ENCODE measurements around the gene CDYL. TPM values are rescaled to one million over a fixed set of nuclear protein-coding genes. Genes with fewer than 3 reads are reported as not detected.

Gene CDYL
- total RNA-seq, 6 experiments from 2014 or later, result 28.4 to 34.8 (median 33.8) TPM

DNA sequence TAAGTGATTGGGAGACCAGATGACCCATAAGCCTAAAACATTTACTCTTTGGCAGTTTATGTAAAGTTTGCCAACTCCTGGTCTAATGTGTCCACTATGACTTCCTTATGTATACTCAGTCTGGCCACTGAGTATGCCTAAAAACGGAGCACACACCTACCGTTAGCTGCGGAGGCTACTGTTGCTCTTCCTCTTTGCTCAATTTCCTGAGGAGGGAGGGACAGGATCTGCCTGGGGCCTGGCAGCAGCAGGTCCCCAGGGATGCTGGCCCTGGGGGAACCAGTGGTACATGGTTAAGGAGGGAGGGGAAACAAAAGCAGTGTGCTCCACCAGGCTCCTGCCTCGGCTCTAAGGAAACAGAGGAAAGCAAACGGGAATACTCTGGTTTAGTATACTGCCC is 113.5 kb downstream of the CDYL start:
- DNase-seq, result no peak
- Mint-ChIP-seq H3K9me3 (no peaks in the 10 kb centered on the region), H3K36me3 (ENCODE audit: low read depth) (peaks cover 20% of the 10 kb centered on the region), H3K4me3 (no peak overlapping the region), H3K27ac (no peak overlapping the region), H3K27me3 (ENCODE audit: insufficient read depth) (no peaks in the 10 kb centered on the region), H3K4me1 (ENCODE audit: low read depth) (no peaks in the 10 kb centered on the region)
- TF ChIP-seq, protein P1, sequence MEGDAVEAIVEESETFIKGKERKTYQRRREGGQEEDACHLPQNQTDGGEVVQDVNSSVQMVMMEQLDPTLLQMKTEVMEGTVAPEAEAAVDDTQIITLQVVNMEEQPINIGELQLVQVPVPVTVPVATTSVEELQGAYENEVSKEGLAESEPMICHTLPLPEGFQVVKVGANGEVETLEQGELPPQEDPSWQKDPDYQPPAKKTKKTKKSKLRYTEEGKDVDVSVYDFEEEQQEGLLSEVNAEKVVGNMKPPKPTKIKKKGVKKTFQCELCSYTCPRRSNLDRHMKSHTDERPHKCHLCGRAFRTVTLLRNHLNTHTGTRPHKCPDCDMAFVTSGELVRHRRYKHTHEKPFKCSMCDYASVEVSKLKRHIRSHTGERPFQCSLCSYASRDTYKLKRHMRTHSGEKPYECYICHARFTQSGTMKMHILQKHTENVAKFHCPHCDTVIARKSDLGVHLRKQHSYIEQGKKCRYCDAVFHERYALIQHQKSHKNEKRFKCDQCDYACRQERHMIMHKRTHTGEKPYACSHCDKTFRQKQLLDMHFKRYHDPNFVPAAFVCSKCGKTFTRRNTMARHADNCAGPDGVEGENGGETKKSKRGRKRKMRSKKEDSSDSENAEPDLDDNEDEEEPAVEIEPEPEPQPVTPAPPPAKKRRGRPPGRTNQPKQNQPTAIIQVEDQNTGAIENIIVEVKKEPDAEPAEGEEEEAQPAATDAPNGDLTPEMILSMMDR (IDR thresholded peaks at IDR 0.05), result no peak

DNA sequence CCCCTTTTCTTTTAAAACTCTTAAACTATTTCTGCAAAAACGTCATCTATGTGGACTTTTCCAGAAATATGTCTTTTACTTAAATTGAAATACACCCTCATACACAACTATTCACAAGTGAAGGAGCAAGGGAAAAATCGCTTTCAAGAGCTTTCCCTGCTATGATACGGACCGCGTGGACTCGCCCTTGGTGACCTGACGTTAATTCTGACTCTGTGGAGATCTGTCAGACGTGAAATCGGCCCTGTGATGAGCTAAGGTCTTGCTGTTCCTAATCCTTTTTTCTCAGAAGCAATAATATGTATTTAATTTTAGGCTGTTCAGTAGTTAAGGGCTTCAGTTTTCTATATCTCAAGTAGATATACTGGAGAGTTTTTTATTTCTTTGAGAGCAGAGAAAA is 114.0 kb downstream of the CDYL start:
- H3K27me3 Mint-ChIP-seq (ENCODE audit: insufficient read depth), result no peaks in the 10 kb centered on the region
- no peaks in the 10 kb centered on the region for H3K4me1 Mint-ChIP-seq (ENCODE audit: low read depth)
- no peak overlapping the region for H3K4me3 Mint-ChIP-seq
- no peaks in the 10 kb centered on the region for H3K9me3 Mint-ChIP-seq
- no peak for DNase-seq
- H3K36me3 Mint-ChIP-seq (ENCODE audit: low read depth), result peaks cover 20% of the 10 kb centered on the region
- TF ChIP-seq, protein P1 (IDR thresholded peaks at IDR 0.05), result no peak
- H3K27ac Mint-ChIP-seq, result no peak overlapping the region

DNA sequence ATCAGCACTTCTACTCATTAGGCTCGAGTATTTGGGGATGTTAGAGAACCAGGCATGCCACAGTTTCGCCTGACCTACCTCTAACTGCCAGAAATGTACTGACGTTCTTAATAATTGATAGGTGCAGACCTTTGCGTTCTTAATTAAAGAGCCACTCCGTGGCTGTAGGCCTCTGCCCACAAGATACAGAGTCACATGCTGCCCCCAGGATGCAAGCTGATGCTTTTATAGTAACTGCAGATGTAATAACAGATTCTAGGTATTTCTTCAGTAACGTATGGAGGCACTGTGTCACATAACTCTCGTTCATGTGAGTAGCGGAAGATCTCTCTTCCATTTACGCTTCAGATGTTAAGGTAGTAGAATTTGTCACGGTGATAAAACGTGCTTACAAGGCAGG is 114.4 kb downstream of the CDYL start:
- H3K4me1 Mint-ChIP-seq (ENCODE audit: low read depth), result no peaks in the 10 kb centered on the region
- no peak for DNase-seq
- TF ChIP-seq, protein P1 (IDR thresholded peaks at IDR 0.05), result no peak

DNA sequence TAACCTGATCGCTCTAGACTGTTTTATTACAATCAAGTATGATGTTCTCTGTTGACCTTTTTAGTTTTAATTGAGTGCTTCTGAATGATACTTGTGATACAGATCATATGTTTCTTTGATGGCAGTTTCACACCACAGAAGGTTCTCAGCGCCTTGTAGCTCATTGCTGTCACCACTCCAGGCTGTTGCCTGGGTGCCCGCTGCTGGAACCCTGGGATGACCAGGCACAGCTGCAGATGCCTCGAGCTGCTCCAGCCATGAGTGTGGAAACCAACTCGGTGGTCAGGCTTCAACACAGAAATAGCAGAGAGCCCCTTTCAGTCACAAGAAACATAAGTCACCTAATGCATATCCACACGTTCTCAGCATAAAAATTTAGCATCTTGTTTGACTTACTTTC is 114.9 kb downstream of the CDYL start:
- H3K9me3 Mint-ChIP-seq, result no peaks in the 10 kb centered on the region
- no peak overlapping the region for H3K4me3 Mint-ChIP-seq
- H3K27me3 Mint-ChIP-seq (ENCODE audit: insufficient read depth), result no peaks in the 10 kb centered on the region; the same call in 1 of the 2 replicates
- no peaks in the 10 kb centered on the region for H3K4me1 Mint-ChIP-seq (ENCODE audit: low read depth)
- no peak overlapping the region for H3K27ac Mint-ChIP-seq
- TF ChIP-seq, protein P1 (IDR thresholded peaks at IDR 0.05), result no peak
- no peak for DNase-seq
- peaks cover 21% of the 10 kb centered on the region for H3K36me3 Mint-ChIP-seq (ENCODE audit: low read depth)

More for the DNA sequence above, 114.4 kb downstream of the CDYL start:
- no peaks in the 10 kb centered on the region for H3K27me3 Mint-ChIP-seq (ENCODE audit: insufficient read depth)
- H3K27ac Mint-ChIP-seq, result no peak overlapping the region
- no peak overlapping the region for H3K4me3 Mint-ChIP-seq
- H3K36me3 Mint-ChIP-seq (ENCODE audit: low read depth), result peaks cover 19% of the 10 kb centered on the region
- no peaks in the 10 kb centered on the region for H3K9me3 Mint-ChIP-seq

DNA sequence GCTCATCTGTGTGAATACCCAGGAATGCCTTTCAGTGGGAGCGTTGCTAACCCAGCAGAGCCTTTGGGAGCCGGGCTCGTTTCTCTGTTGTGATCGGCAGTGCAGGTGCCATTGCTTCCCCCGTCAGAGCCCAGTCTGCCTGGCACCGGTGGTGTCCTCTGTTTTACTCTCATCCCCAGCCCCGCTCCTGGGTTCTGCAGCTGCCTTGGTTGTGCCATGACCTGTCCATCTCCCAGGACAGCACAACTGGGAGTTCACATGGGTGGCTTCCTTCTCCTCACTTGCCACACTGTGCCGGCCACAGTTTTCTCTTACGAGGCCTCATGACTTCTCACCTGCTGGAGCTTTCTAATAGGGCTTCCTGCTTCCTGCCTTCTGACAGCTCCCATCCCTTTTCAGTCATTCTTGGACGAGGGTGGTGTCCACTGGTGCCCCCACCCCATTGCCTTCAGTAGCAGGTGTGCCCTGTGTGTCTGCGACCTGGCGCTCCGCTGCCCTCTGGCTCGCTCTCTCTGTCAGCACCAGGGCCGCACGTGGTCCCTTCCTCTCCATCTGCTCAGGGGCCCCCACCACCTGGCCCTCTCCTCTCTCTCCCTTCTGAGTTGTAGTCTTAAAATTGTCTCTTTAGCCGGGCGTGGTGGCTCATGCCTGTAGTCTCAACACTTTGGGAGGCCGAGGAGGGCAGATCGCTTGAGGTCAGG is 116.7 kb downstream of the CDYL start:
- Mint-ChIP-seq H3K27me3 (ENCODE audit: insufficient read depth) (no peaks in the 10 kb centered on the region; the same call in 1 of the 2 replicates), H3K4me3 (no peak overlapping the region), H3K4me1 (ENCODE audit: low read depth) (no peaks in the 10 kb centered on the region), H3K36me3 (ENCODE audit: low read depth) (peaks cover 30% of the 10 kb centered on the region), H3K27ac (no peak overlapping the region), H3K9me3 (no peaks in the 10 kb centered on the region)
- no peak for DNase-seq
- TF ChIP-seq, protein P1 (IDR thresholded peaks at IDR 0.05), result no peak

Measured in HFFc6 (cell line).